ENCODE results near the gene LSM7.

The LSM7 gene

GRCh38 chr19:2333027-2333806, 4.8 kb upstream of the LSM7 start:
- H3K4me3 ChIP-seq = no peak overlapping the region
- H3K9me3 ChIP-seq = no peaks in the 10 kb centered on the region
- no peak overlapping the region for H3K27ac ChIP-seq
- DNase-seq = no peak
- H3K36me3 ChIP-seq = peaks cover 0 to 7% (median 0%) of the 10 kb centered on the region in 3 donors
- TF ChIP-seq CTCF (IDR thresholded peaks at IDR 0.05) = no peak
- intact Hi-C loops (cut with DNase I; ENCODE audit: low total_unique reads) = no loop called here
- H3K4me1 ChIP-seq = peaks cover 0 to 47% (median 22%) of the 10 kb centered on the region in 4 donors
- no peaks in the 10 kb centered on the region for H3K27me3 ChIP-seq

- H3K4me3 ChIP-seq = no peak overlapping the region
- intact Hi-C loops (cut with DNase I; ENCODE audit: low total_unique reads) = no loop called here
- DNase-seq = no peak
- no peaks in the 10 kb centered on the region for H3K9me3 ChIP-seq
- H3K27ac ChIP-seq = no peak overlapping the region
- peaks cover 0 to 3% (median 0%) of the 10 kb centered on the region in 3 donors for H3K36me3 ChIP-seq
- H3K27me3 ChIP-seq = no peaks in the 10 kb centered on the region
- H3K4me1 ChIP-seq = peaks cover 0 to 52% (median 27%) of the 10 kb centered on the region in 4 donors
- no peak for TF ChIP-seq CTCF (IDR thresholded peaks at IDR 0.05)
Measured at GRCh38 chr19:2332341-2333026, 4.1 kb upstream of the LSM7 start.

- intact Hi-C loops (cut with DNase I; ENCODE audit: low total_unique reads) = no loop called here
- DNase-seq = no peak
- TF ChIP-seq CTCF (IDR thresholded peaks at IDR 0.05) = no peak
- H3K4me1 ChIP-seq = peaks cover 0 to 60% (median 35%) of the 10 kb centered on the region in 4 donors
- H3K36me3 ChIP-seq = no peaks in the 10 kb centered on the region
- H3K9me3 ChIP-seq = no peaks in the 10 kb centered on the region
- no peak overlapping the region for H3K27ac ChIP-seq
- H3K27me3 ChIP-seq = no peaks in the 10 kb centered on the region
- no peak overlapping the region for H3K4me3 ChIP-seq
Measured at GRCh38 chr19:2331601-2332246, 3.3 kb upstream of the LSM7 start.

GRCh38 chr19:2330632-2331284, 2.4 kb upstream of the LSM7 start:
- Histone ChIP-seq H3K9me3 (no peaks in the 10 kb centered on the region), H3K27ac (no peak overlapping the region), H3K4me3 (no peak overlapping the region), H3K4me1 (peaks cover 0 to 67% (median 37%) of the 10 kb centered on the region in 4 donors), H3K36me3 (peaks cover 0 to 5% (median 0%) of the 10 kb centered on the region in 3 donors), H3K27me3 (no peaks in the 10 kb centered on the region)
- intact Hi-C loops (cut with DNase I; ENCODE audit: low total_unique reads) = no loop called here
- TF ChIP-seq CTCF (IDR thresholded peaks at IDR 0.05) = no peak
- no peak for DNase-seq

GRCh38 chr19:2330255-2330631, 1.9 kb upstream of the LSM7 start:
- H3K9me3 ChIP-seq = no peaks in the 10 kb centered on the region
- TF ChIP-seq CTCF (IDR thresholded peaks at IDR 0.05) = no peak
- no peaks in the 10 kb centered on the region for H3K27me3 ChIP-seq
- H3K4me3 ChIP-seq = no peak overlapping the region
- no peak for DNase-seq
- H3K36me3 ChIP-seq = peaks cover 0 to 10% (median 4%) of the 10 kb centered on the region in 3 donors
- no peak overlapping the region for H3K27ac ChIP-seq
- intact Hi-C loops (cut with DNase I; ENCODE audit: low total_unique reads) = no loop called here
- H3K4me1 ChIP-seq = peaks cover 0 to 71% (median 37%) of the 10 kb centered on the region in 4 donors
